Stimulated activated CD4-positive, alpha-beta T cell treated with anti-CD3 and anti-CD28 coated beads, Interleukin-2, amount 100 ng/mL, for 24 hours (primary cell): ENCODE data around the gene ARHGEF1.
A peak's percentile ranks its signal among the peaks of the same experiment; 100 is the strongest.
"Not testable (repeated sequence)": the region's sequence is repeated elsewhere in the genome, so short reads cannot be mapped to it uniquely, and the experiment has no call there.

ENCODE experiments used
- DNase-seq, 2 donors: peaks; one replicate each; pipeline ENCODE4 v3.0.0-alpha.2; 2020

ARHGEF1 gene

GRCh38 chr19:41862445-41862986 lies 20.5 kb upstream of the ARHGEF1 start:
- no peak for DNase-seq

- DNase-seq = no peak
Measured at GRCh38 chr19:41863209-41863931, 19.6 kb upstream of the ARHGEF1 start.

GRCh38 chr19:41864374-41864773 lies 18.6 kb upstream of the ARHGEF1 start:
- DNase-seq = no peak

GRCh38 chr19:41866284-41866683 lies 16.7 kb upstream of the ARHGEF1 start:
- DNase-seq = no peak

- no peak for DNase-seq
Measured at GRCh38 chr19:41868120-41868988, 14.6 kb upstream of the ARHGEF1 start.

- no peak for DNase-seq
Measured at GRCh38 chr19:41868989-41869300, 14.0 kb upstream of the ARHGEF1 start.

- no peak for DNase-seq
Measured at GRCh38 chr19:41869374-41869955, 13.5 kb upstream of the ARHGEF1 start.

- DNase-seq = no peak
Measured at GRCh38 chr19:41870401-41870873, 12.5 kb upstream of the ARHGEF1 start.

GRCh38 chr19:41871573-41872383 lies 11.2 kb upstream of the ARHGEF1 start:
- peak; percentile 66 to 70 for DNase-seq

- DNase-seq = no peak
Measured at GRCh38 chr19:41872384-41872774, 10.6 kb upstream of the ARHGEF1 start.

- DNase-seq = peak; percentile 76
Measured at GRCh38 chr19:41872775-41873647, 10.0 kb upstream of the ARHGEF1 start.

- not testable (repeated sequence) for DNase-seq
Measured at GRCh38 chr19:41875973-41876372, 7.0 kb upstream of the ARHGEF1 start.

- no peak for DNase-seq
Measured at GRCh38 chr19:41876847-41877832, 5.8 kb upstream of the ARHGEF1 start, which contains the start of gene CD79A. Gene CD79A, plus strand, starts transcription at chr19:41877279. Its CDS starts 26 bp downstream, at chr19:41877305.

- DNase-seq = peak in 1 of 2 donors; percentile 9
Measured at GRCh38 chr19:41877916-41878905, 4.8 kb upstream of the ARHGEF1 start.

- no peak for DNase-seq
Measured at GRCh38 chr19:41879080-41879479, 3.9 kb upstream of the ARHGEF1 start.

- DNase-seq = no peak
Measured at GRCh38 chr19:41879670-41880328, 3.2 kb upstream of the ARHGEF1 start.

GRCh38 chr19:41880329-41880708 lies 2.7 kb upstream of the ARHGEF1 start:
- DNase-seq = no peak

GRCh38 chr19:41883463-41883820 lies 458 bp downstream of the ARHGEF1 start:
- no peak for DNase-seq
